Activated T-cell treated with anti-CD3 and anti-CD28 coated beads, Interleukin-2, amount 50 U/mL, for 48 hours (primary cell): Measurements from ENCODE around the gene SLC22A6.

Source experiments
- DNase-seq, 2 experiments: peaks; one replicate each; pipeline ENCODE4 v3.0.0-alpha.2; 2020

SLC22A6 gene

GRCh38 chr11:62984451-62984991 is at the start of gene SLC22A6:
SLC22A6 (minus strand) TSS chr11:62984967; CDS start chr11:62984690, 277 bp downstream.
- no peak for DNase-seq

- no peak for DNase-seq
Measured at GRCh38 chr11:63032457-63032856, 47.7 kb upstream of the SLC22A6 start.

GRCh38 chr11:63023841-63024648 is 39.3 kb upstream of the SLC22A6 start:
- peak; percentile 91 to 92 for DNase-seq

GRCh38 chr11:63023222-63023814 is 38.6 kb upstream of the SLC22A6 start:
- no peak for DNase-seq

GRCh38 chr11:63022441-63022840 is 37.7 kb upstream of the SLC22A6 start:
- no peak for DNase-seq

GRCh38 chr11:63020671-63021291 is 36.0 kb upstream of the SLC22A6 start:
- DNase-seq: peak; percentile 66 to 71

- DNase-seq: no peak
Measured at GRCh38 chr11:63019506-63019905, 34.7 kb upstream of the SLC22A6 start.

GRCh38 chr11:63017306-63017974 is 32.7 kb upstream of the SLC22A6 start:
- DNase-seq: no peak

- DNase-seq: no peak
Measured at GRCh38 chr11:63015521-63016215, 30.9 kb upstream of the SLC22A6 start, which contains the start of gene SLC22A8. SLC22A8 (minus strand) TSS chr11:63015841; CDS start chr11:63014958, 883 bp downstream.

- DNase-seq: no peak
Measured at GRCh38 chr11:63014408-63015055, 29.8 kb upstream of the SLC22A6 start.

- DNase-seq: no peak
Measured at GRCh38 chr11:63012839-63013238, 28.1 kb upstream of the SLC22A6 start.

GRCh38 chr11:63012430-63012829 is 27.7 kb upstream of the SLC22A6 start:
- DNase-seq: no peak

- no peak for DNase-seq
Measured at GRCh38 chr11:63010934-63011439, 26.2 kb upstream of the SLC22A6 start.

GRCh38 chr11:63007920-63008319 is 23.2 kb upstream of the SLC22A6 start:
- no peak for DNase-seq

GRCh38 chr11:63001456-63001855 is 16.7 kb upstream of the SLC22A6 start:
- DNase-seq: no peak

GRCh38 chr11:62999649-63000048 is 14.9 kb upstream of the SLC22A6 start:
- no peak for DNase-seq

- no peak for DNase-seq
Measured at GRCh38 chr11:62999156-62999555, 14.4 kb upstream of the SLC22A6 start.

- no peak for DNase-seq
Measured at GRCh38 chr11:62996271-62996670, 11.5 kb upstream of the SLC22A6 start.

GRCh38 chr11:62994775-62995174 is 10.0 kb upstream of the SLC22A6 start:
- DNase-seq: no peak

GRCh38 chr11:62988276-62988675 is 3.5 kb upstream of the SLC22A6 start:
- no peak for DNase-seq

- no peak for DNase-seq
Measured at GRCh38 chr11:62985041-62985750, 429 bp upstream of the SLC22A6 start.
